GM12875 (cell line): ENCODE results near the gene TPBG.

Source experiments
- H3K4me3 ChIP-seq: one replicate; pipeline ENCODE4 v1.5.1; 2011; ENCODE audit warnings: low read depth, low read length, control low read depth
- CTCF ChIP-seq: IDR thresholded peaks from 2 replicates; pipeline ENCODE4 v1.5.1; 2011; ENCODE audit warnings: low read depth, mild to moderate bottlenecking, control low read depth, inconsistent platforms, low read length, moderate library complexity, borderline replicate concordance; ENCODE audit not compliant: insufficient read depth

Gene TPBG

GRCh38 chr6:82363428-82364086 is at the start of gene TPBG:
TPBG (plus strand) TSS chr6:82363817; CDS start chr6:82364962, 1,145 bp downstream.
- H3K4me3 ChIP-seq = peak within 1 kb of the TSS; percentile 74

GRCh38 chr6:82322386-82322785 is 41.2 kb upstream of the TPBG start:
- no peak for TF ChIP-seq CTCF
- H3K4me3 ChIP-seq = no peak overlapping the region

More at GRCh38 chr6:82363428-82364086, at the start of gene TPBG:
- 0 out of 2 replicates have a peak, but pooled peaks have one; percentile 3 for TF ChIP-seq CTCF

- H3K4me3 ChIP-seq = no peak overlapping the region
- TF ChIP-seq CTCF = no peak
Observed at GRCh38 chr6:82329766-82330165, 33.9 kb upstream of the TPBG start.

GRCh38 chr6:82330171-82330804 is 33.3 kb upstream of the TPBG start:
- no peak for TF ChIP-seq CTCF
- no peak overlapping the region for H3K4me3 ChIP-seq

- no peak overlapping the region for H3K4me3 ChIP-seq
Observed at GRCh38 chr6:82331031-82331773, 32.4 kb upstream of the TPBG start.

GRCh38 chr6:82333781-82334180 is 29.8 kb upstream of the TPBG start:
- no peak overlapping the region for H3K4me3 ChIP-seq
- no peak for TF ChIP-seq CTCF

More at GRCh38 chr6:82331031-82331773, 32.4 kb upstream of the TPBG start:
- TF ChIP-seq CTCF = peak; percentile 17; the same call in 1 of the 2 replicates
